GM12801 (cell line): Measurements from ENCODE around the gene CMC2.
A peak's percentile ranks its signal among the peaks of the same experiment; 100 is the strongest.

Experiments
- TF ChIP-seq, protein P1 (sequence below): IDR thresholded peaks from one replicate; pipeline ENCODE4 v1.5.1; 2011; ENCODE audit warnings: control low read depth; ENCODE audit not compliant: insufficient read length; ENCODE audit errors: extremely low read depth

The CMC2 gene

DNA sequence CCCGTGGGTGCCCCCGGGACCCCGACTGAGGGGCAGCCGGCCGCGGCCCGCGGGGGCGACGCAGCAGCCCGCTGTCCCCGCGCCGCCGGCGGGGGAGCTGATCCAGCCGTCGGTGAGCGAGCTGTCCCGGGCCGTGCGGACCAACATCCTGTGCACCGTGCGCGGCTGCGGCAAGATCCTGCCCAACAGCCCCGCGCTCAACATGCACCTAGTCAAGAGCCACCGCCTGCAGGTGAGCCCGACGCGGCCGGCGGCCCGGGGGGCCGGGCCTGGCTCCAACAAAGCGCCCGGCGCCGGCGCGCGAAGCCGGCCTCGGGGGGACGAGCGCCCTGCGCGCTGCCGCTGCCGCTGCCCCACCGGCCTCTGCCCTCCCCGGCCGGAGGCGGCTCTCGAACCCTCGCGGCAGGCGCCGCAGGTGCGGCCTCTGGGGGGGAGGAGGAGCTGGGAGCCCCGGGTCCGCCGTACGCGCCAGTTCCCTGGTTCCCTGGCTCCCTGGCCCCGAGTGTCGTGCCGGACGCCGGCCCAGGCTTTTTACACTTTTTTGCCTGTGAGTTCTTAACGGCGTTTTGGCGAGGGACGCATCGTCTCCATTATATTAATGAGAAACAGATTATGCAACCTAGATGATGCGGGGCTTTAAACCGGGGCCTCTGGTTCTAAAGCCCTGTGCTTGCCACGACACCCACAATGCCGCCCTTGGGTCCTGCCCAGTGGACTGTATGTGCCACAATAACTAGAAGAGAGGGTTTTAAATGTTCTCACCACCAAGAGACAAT lies 29.5 kb upstream of the CMC2 start:
- TF ChIP-seq, protein P1, sequence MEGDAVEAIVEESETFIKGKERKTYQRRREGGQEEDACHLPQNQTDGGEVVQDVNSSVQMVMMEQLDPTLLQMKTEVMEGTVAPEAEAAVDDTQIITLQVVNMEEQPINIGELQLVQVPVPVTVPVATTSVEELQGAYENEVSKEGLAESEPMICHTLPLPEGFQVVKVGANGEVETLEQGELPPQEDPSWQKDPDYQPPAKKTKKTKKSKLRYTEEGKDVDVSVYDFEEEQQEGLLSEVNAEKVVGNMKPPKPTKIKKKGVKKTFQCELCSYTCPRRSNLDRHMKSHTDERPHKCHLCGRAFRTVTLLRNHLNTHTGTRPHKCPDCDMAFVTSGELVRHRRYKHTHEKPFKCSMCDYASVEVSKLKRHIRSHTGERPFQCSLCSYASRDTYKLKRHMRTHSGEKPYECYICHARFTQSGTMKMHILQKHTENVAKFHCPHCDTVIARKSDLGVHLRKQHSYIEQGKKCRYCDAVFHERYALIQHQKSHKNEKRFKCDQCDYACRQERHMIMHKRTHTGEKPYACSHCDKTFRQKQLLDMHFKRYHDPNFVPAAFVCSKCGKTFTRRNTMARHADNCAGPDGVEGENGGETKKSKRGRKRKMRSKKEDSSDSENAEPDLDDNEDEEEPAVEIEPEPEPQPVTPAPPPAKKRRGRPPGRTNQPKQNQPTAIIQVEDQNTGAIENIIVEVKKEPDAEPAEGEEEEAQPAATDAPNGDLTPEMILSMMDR, result no peak

DNA sequence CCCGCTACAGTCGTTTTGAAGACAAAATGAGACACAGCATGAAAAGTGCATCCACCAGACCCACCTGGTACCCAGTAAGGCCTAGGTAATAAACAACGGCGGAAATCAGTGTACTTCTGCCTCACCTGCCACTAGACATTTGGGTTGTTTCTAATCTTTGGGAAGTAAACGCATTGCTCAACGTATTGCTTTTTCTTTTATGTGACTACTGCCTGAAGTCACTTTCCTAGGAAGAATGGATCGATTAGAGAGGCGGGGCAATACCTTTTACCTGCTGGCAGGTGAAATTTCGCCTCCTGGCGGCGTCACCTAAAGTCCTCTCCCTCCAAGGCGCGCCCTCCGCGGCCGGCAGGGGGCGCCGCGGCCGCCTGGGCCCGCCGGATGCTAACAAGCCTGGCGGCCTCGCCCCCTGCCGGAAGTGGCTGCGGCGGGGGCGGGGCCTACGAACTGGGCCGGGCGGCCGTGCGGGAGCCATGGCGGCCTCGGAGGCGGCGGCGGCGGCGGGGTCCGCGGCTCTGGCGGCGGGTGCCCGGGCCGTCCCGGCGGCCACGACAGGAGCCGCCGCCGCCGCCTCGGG lies 28.8 kb upstream of the CMC2 start, which contains the start of gene ATMIN:
ATMIN (plus strand) TSS at position 445 of the 577 bp plus-strand sequence; CDS start at position 474, 29 bp downstream.
- TF ChIP-seq, protein P1, result peak; percentile 60

DNA sequence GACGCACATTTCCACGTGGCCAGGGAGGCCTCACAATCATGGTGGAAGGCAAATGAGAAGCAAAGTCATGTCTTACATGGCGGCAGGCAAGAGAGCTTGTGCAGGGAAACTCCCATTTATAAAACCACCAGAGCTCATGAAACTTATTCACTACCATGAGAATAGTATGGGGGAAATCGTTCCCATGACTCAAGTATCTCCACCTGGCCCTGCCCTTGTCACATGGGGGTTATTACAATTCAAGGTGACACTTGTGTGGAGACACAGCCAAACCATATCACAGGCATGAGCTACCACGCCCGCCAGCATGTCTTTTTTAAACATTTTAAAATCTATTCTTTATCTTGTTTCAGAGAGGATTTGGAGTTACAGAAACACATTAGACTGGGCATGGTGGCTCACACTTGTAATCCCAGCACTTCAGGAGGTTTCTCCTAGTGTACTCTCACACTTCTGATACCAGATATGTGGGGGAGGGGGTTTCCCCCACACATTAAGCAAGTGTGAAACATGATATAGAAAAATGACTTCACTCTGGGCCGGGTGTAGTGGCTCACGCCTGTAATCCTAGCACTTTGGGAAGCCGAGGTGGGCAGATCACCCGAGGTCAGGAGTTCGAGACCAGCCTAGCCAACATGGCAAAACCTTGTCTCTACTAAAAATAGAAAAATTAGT lies 23.4 kb upstream of the CMC2 start:
- TF ChIP-seq, protein P1, result no peak

DNA sequence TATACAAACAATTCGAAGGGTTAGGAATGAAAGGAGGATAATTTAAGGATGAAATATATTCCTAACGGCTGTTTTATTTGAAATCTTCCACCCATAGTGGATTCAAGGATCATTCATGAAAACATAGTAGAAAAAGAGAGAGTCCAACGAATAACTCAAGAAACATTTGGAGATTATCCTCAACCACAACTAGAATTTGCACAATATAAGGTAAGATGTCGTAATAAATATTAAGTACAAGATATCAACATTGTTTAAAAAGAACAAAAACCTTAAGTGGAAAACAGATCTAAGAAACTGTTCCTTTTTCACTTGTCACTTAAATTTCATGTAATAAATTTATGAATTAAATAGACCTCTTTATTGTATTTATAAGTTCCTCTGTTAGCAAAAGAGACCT lies 19.7 kb upstream of the CMC2 start:
- TF ChIP-seq, protein P1, result no peak

DNA sequence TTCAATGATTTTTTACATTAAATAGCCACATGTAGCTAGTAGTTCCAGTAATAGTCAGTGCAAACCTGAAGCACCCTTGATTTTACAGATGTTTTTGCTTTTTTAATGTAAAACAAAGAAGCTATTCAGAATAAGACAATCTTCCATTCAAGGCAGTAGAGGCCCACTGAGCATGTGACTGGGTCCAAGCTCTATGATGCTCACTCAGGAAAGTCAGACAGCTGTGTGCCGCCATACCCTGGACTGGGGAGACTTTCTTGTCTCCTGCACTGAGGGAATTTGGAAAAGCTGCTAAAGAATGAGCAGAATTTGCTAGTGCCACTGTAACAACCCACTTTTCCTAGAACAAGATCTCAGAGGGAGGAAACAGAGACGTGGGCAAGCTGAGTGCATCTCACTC lies 11.8 kb upstream of the CMC2 start:
- TF ChIP-seq, protein P1, result no peak

DNA sequence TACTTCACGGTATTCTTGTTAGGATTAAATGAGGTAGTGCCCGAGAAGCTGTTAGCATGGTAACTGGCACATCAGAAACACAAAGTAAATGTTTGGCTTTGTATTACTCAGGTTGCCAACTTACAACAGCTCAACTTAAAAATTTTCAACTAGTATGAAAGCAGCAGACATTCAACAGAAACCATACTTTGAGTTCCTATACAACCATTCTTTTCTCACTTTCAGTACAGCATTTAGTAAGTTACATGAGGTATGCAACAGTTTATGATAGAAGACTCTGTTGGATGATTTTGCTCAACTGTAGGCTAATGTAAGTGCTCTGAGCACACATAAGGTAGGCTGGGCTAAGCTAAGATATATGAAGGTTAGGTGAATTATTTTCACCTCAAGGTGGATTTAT lies 8.0 kb upstream of the CMC2 start:
- TF ChIP-seq, protein P1, result no peak

DNA sequence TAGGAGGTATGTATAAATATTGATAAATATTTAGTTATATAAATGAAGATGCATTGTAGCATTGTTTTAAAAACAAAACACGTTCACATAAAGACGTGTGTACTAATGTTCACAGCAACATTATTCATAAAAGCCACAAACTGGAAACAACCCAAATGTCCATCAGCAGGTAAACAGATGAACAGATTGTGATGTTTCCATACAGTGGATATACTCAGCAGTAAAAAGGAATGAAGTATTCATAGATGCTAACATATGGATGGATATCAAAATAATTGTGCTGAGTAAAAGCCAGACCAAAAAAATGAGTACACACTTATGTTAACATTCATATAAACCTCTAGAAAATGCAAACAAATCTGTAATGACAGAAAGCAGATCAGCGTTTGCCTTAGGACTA lies 6.3 kb upstream of the CMC2 start:
- TF ChIP-seq, protein P1, result no peak
